Activated gamma-delta T cell (primary cell): Measurements from ENCODE around the gene CST7.

ENCODE experiments used
- DNase-seq: peaks from one replicate; lab custom pipeline; 2025; lab: John Stamatoyannopoulos, UW

The CST7 gene

DNA sequence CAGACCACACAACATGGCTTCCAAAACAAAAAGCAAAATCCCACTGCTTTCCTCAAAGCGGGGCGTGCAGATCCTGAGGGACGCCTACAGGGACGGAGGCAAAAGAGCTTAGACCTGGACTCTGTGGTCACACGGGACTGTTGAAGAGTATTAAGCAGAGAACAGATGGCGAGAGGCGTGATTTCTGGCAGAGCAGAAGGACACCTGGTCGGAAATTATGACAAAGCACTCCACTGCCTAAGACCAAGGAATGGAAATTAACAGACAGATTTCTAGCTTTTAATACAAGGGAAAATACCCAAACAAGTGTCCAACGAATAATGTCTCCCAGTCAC lies 15.4 kb downstream of the CST7 start:
- DNase-seq = no peak

DNA sequence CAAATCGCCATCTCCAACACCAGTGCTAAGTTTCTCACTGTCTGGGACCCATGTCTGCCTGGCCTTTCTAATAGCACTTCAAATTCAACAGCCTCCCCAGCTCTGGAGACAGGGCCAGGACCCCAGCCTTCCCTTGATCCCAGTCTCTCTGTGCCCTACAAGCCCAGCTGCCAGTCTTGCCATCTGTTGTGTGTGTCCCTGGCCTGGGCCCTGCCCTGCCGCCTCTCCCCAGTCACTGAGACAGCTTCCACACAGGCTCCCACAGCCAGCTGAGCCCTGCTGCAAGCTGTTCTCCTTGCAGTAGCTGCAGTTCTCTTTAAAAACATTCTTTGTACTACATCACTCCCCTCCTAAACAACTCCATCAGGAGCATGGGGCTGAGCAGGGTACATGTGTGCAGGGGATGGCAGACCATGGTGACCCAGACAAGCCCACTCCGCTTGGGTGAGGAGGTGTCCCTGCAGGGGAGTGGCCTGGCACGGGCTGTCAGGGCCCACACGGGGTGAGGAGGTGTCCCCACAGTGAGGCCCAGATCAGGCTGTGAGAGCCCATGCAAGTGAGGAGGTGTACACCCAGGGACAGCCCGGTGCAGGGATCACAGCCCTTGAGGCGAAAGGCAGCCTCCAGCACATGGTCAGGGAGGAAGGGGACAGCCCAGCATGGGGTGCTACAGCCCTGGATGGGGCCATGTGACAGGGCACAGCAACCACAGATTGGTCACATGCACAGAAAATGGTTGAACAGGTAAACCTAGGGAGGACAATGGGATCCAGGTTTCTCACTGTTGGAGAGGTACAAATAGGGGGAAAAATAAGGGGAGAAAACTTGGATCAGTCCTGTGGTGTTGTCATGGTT lies 16.2 kb downstream of the CST7 start:
- DNase-seq = no peak

DNA sequence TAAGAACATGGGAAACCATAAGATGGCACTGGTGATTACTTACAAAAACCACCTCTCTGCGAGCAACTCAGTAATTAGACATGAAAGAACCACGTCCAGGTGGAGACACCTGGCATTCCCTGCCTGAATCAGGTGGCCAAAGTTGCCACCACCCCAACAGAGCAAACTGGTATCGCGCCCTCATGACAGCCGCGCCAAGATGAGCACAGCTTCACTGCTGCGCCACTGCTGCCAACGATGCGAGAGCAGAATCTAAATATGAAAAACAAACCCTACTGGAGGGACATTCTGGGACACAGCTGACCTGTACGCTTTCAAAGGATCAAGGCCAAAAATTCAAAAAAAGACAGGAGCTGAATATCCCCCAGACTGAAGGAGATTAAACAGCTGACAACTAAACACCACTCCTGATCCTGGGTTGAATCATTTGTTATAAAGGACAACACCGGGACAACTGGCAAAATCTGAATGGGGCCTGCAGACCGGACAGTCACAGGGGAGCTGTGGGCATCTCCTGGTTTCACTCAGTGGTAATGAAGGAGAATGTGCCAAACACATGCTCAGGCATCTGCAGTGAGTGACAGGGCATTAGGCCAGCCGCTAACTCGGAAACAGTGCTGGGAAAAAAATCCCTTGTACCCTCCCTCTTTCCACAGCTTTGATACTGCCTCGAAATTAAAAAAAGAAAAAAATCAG lies 17.4 kb downstream of the CST7 start:
- no peak for DNase-seq

DNA sequence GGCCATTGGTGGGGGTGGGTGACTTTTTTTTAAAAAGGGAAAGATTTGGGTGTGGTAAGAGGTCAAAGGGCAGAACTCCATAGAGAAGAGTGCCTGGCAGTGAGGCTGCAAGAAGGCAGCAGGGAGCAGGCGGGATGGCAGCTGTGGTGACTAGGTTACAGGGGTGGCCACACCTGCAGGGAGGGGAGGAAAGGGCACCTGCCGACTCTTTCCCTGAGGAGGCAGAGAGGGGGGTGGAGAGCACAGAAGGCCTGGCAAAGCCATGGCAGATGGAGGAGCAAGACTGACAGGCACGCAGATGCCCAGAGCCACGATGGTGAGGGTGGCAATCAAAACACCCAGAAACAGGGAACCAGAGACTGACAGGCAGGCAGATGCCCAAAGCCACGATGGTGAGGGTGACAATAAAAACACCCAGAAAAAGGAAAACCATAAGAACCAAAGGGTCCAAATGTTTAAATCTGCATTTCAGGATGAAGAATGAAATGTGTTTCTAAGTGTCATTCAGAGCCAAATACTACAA lies 19.3 kb downstream of the CST7 start:
- DNase-seq = no peak

GRCh38 chr20:24969186-24970029 lies 20.3 kb downstream of the CST7 start:
- no peak for DNase-seq

DNA sequence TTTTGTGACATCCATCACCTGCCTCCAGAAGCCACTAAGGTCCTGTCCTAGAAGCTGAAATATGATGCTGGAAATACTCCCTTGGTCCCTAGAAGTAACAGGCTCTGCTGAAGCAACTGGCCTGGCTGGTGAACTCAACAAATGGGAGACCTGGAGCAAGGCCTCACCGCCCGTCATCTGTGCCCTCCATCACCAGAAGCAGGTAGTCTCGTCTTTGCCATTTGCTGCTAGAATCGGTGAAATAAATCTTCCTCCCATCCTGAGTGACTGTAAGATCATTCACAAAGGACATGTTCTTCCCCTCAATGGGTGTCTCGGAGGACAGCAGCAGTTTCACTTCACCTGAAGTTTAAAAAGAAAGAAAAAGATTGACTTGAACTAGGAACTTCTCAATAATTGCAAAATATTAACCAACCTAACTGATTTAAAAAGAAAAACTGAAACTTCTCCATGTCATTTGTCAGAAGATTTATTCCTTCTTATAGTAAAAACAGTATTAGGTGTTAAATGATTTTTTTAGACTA lies 21.0 kb downstream of the CST7 start:
- no peak for DNase-seq

- no peak for DNase-seq
These were observed 21.7 kb downstream of the CST7 start for GRCh38 chr20:24970754-24971153.

GRCh38 chr20:24971376-24972101 lies 22.5 kb downstream of the CST7 start:
- no peak for DNase-seq

DNA sequence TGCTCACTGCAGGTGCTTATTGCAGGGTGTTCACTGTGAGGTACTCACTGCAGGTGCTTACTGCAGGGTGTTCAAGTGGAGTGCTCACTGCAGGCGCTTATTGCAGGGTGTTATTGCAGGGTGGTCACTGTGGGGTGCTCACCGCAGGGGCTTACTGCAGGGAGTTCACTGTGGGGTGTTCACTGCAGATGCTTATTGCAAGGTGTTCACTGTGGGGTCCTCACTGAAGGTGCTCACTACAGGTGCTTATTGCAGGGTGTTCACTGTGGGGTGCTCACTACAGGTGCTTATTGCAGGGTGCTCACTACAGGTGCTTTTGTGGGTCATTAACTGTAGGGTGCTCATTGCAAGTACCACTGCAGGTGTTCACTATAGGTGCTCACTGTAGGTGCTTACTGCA lies 23.3 kb downstream of the CST7 start:
- no peak for DNase-seq

DNA sequence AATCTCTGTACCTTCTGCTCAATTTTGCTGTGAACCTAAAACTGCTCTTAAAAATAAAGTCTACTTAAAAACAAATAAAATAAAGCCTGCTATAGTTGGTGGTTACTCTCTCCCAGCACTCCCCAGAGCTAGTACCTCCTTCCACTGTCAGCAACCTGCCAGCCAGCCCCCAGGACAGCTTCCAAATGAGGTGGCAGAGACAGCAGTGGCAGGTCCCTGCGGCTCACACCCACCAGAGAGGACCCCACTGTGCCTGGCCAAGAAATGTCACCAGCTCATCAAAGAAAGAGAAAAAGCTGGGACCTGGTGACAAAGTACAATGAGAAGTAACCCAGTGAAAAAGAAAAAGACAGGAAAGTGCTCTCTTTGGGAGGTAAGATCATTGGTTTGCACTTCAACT lies 28.3 kb downstream of the CST7 start:
- no peak for DNase-seq

GRCh38 chr20:24977797-24978196 lies 28.7 kb downstream of the CST7 start:
- DNase-seq = no peak

DNA sequence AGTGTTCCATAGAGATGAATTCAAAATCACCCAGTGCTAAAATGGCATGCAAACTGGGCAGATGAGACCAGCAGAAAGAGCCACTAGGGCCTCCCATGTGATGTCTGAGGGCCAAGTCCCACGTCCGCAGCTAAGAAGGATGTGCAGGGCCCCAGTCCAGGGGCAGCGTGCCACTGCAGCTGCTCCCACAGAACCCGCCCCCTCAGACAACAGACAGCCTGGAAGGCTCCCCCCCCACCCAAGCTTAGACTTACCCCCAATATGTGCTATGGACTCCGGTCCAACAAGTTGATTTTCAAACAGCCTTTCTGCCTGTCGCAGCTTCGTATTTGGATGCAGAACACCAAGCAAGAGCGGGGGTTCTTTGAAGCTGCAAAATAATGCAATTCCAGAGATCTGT lies 29.4 kb downstream of the CST7 start:
- no peak for DNase-seq

- no peak for DNase-seq
These were observed 30.2 kb downstream of the CST7 start for GRCh38 chr20:24979036-24979960.

- DNase-seq = no peak
These were observed 31.4 kb downstream of the CST7 start for GRCh38 chr20:24980291-24981053.

DNA sequence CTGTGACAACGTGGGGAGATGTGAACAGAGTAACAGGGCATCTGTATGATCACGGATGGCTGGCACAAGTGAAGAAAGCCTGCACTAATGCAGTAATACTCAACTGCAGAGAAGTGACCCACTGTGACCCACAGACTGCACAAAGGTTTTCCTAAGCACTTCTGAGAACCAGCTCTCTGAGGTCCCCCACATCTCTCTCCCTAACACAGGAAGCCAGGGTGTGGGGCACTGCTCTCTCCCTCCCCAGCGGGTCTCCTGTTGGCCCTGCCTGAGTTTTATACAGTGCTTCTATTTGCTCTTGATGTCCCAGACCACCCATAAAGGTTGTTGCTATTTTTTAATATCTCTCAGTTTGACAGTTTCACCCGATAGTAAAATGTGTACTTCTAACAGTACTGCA lies 32.2 kb downstream of the CST7 start:
- no peak for DNase-seq

DNA sequence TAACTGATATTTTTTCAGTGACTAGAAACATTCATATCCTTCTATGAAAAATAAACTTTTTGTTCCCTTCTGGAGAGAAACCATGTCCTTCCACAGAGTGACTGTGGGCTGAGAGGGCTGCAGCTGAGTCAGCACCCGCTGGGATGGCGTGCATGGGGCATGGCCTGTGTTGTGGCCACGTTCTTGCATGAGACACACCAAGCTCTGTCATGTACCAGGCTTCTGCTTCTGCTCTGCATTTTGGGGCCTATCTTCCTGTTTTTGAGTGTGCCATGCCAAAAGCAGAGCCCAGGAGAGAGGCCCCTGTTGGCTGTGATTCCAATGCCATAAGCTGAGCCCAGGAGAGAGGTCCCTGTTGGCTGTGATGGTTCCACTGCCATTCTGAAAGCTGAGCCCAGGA lies 32.7 kb downstream of the CST7 start:
- DNase-seq = no peak

DNA sequence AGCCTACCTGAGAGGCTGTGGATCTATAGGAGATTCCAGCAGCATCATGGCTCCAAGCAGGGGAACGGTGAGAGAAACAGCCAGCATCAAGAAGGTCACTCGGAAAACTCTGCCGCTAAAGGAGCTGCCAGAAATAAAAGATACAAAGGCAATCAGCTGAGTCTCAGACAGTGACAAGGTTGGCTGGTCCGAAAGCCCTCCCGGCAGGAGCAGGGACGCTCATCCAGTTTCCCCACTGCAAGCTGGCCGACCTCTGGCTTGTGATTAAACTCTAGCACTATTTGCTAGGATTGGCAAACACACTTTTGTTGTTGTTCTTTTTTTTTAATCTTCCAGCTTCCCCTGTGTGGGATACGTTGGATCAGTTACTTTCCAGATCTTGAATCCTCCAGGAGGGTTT lies 34.8 kb downstream of the CST7 start:
- no peak for DNase-seq

- no peak for DNase-seq
These were observed 36.0 kb downstream of the CST7 start for GRCh38 chr20:24984961-24985640.

DNA sequence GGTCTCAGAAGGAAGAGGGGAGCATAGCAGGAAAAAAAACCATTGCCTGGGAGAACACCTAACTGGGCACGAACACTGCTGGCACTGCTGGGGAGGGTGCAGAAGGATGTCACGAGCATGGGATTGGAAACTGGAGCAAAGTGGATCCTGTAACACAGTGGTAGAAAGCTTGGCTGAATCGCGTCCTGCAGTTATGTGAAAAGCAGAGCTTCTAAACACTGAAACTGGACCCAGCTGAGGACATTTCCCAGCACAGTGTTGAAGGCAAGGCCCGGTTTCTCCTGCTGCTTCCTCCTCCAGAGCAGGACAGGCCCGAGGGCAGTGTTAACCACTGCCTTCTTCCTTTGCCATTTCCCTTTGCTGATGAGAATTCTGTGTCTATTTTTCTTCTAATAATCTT lies 36.7 kb downstream of the CST7 start:
- no peak for DNase-seq
